GM19372 (cell line): ENCODE results near the gene POM121.
A peak's percentile ranks its signal among the peaks of the same experiment; 100 is the strongest.
"Not testable (repeated sequence)": the region's sequence is repeated elsewhere in the genome, so short reads cannot be mapped to it uniquely, and the experiment has no call there.

ENCODE experiments used
- ATAC-seq: cut with Tn5 transposase; IDR thresholded peaks from one replicate; pipeline ENCODE4 v1.9.1; 2021; ENCODE audit warnings: mild to moderate bottlenecking, low read depth, moderate library complexity; ENCODE audit not compliant: unreplicated experiment

POM121 gene

DNA sequence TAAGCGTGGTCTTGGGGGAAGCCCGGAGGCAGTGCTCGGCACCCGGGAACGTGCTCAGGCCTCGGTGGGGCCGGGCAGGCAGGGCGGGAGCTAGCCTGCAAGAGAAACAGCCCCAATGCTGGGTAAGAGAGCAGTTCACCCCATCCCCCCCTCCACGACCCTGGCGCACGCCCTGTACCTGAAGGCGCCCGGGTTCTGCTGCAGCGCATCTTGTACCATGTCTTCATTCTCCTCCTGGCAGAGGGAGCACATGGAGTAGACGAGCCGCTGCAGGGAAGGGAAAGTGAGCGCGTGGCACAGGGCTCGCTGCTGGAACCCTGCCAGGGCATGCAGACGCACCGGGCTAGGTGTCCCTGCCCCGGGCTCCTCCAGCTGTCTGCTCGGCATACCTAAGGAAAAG, 23.8 kb downstream of the POM121 start:
- not testable (repeated sequence) for ATAC-seq

- ATAC-seq = not testable (repeated sequence)
These were observed 24.4 kb downstream of the POM121 start for GRCh38 chr7:72949276-72949675.

- ATAC-seq = not testable (repeated sequence)
These were observed 24.8 kb downstream of the POM121 start for GRCh38 chr7:72949686-72950085.

DNA sequence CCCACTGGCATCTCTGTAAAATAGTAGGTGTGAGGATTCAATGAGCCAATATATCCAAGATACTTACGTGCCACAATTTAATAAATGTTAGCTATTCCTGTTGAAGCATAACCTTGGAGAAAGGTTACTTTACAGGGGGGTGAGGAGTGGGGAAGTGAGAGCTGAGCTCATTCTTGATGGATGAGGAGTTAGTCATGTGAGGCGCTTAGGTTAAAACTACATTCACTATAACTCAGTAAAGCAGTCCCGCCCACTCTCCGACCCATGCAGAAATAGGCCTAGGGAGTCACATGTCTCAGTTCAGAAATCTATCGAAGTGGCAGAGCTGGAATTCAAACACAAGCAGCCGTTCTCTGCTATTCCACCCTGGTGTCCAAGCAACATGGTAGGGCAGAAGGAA, 25.5 kb downstream of the POM121 start:
- not testable (repeated sequence) for ATAC-seq

DNA sequence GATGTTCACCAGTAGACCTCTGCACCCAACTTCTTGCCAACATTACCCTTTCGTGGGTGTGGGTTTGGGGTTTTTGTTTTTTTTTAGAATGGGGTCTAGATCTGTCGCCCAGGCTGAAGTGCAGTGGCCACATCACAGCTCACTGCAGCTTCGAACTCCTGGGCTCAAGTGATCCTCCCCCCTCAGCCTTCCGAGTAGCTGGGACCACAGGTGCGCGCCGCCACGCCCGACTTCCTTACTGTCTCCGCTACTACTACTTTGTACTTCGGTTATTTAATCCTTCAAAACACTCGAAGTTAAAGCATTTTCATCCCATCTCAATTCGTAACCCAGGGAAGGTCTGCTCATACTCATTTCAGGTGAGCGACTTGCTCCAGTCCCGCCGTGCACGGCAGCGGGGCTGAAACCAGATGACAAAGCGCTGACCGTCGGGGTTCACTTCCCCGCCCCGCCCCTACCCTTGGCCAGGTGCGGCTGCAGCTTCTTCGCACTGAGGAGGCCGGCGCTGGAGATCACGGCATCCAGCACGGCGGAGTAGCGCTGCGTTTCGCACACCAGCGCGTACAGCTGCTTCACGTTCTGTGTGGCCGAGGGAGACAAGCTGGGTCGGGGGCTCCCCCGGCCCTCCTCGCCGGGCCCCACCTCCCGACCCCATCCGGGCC, 29.1 kb downstream of the POM121 start:
- peak; percentile 47 for ATAC-seq

GRCh38 chr7:72954563-72955198, 29.8 kb downstream of the POM121 start:
- ATAC-seq = peak; percentile 95

- ATAC-seq = not testable (repeated sequence)
These were observed 35.1 kb downstream of the POM121 start for GRCh38 chr7:72960029-72960428.

- ATAC-seq = not testable (repeated sequence)
These were observed 35.9 kb downstream of the POM121 start for GRCh38 chr7:72960626-72961345.

DNA sequence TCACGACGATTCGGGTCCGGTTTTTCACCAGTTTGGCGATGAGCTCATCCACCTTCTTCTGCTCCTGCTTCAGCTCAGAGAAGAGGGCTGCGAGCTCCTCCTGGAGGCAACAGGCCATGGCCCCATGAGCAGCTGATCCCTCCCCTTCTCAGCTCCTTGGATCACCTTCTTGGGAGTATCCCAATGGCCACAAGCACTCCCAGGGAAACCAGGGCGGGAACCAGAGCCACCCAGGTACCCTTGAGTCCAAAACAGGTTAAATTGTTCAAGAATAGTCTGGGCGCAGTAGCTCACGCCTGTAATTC, 36.4 kb downstream of the POM121 start:
- not testable (repeated sequence) for ATAC-seq

GRCh38 chr7:72963056-72963455, 38.2 kb downstream of the POM121 start:
- ATAC-seq = not testable (repeated sequence)

GRCh38 chr7:72965186-72965975, 40.5 kb downstream of the POM121 start:
- ATAC-seq = not testable (repeated sequence)

DNA sequence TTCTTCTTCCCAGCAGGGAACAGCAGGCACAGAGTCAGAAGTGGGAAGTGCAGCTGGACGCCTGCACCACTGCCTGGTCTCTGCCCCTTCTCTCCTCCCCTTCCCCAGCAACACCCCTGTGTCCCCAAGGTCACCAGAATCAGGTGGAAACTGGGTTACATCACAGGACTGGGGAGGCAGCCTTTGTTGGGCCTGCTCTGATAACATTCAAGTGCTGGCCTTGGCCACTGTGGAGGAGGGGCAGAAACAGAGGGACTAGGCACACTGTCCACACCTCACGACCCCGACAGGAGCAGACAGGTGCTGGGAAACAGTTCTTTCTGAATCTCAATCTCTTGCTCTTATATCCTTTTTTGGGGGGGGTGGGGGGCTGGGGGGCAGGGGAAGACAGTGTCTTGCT, 42.0 kb downstream of the POM121 start:
- not testable (repeated sequence) for ATAC-seq

DNA sequence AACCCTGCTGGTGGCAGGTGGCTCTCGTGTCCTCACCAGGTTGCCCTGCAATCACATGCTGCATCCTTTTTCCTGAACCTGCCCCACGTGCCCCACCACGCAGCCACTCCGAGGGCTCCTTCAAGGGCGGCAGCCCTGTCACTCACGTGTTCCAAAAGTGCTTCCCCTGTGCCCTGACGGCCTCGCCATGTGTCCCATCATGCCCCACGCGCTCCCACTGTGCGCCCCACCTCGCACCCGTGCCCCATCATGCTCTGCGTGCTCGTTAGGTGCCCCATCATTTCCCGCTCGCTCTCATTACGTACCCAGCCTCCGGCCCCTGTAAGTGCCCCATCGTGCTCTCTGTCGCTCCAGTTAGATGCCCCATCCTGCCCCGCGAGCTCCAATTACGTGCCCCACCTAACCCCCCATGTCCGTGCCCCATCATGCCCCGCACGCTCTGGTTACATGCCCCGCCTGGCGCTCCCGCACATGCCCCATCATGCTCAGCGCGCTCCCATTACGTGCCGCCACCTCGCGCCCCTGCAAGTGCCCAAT, 44.2 kb downstream of the POM121 start, which contains the start of gene TRIM74:
Gene TRIM74 (minus strand): TSS at position 487 of the 537 bp plus-strand sequence. CDS start 3,309 bp downstream, outside the sequence.
- ATAC-seq = not testable (repeated sequence)

DNA sequence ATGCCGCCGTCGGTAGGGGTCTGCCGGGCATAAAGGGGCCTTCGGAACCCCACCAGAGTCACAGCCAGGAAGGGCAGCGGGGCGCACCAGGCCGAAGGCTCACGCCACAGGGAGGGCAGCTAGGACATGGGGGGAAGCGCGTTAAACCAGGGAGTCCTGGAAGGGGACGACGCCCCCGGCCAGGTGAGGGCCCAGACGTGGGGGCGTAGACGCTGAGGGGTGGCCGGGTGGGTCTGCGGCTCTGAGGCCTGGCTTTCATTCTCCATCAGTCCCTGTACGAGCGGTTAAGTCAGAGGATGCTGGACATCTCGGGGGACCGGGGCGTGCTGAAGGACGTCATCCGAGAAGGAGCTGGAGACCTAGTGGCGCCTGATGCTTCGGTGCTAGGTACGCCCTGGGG, 44.8 kb downstream of the POM121 start:
- ATAC-seq = not testable (repeated sequence)

- ATAC-seq = not testable (repeated sequence)
These were observed 46.6 kb downstream of the POM121 start for GRCh38 chr7:72971505-72971904.

GRCh38 chr7:72974781-72975180, 49.9 kb downstream of the POM121 start:
- not testable (repeated sequence) for ATAC-seq

- not testable (repeated sequence) for ATAC-seq
These were observed 50.9 kb downstream of the POM121 start for GRCh38 chr7:72975656-72976286.

DNA sequence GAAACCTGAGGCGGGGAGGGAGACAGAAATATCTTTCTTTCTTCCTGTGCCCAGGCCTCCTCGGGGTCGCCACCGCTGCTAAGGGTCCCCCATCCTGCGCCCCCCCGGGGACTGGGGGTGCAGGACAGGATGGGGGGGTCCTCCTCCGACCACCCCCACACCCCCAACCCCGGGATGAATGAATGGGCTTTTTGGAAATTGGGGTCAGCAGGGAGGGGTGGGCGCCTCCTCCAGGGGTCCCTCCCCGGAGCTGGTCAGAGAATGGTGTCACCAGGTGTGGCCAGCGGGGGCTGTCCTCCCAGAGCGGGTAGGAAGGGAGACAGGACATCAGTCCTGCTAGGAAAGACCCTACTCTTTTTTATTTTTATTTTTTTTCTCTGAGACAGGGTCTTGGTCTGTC, 51.5 kb downstream of the POM121 start:
- not testable (repeated sequence) for ATAC-seq

GRCh38 chr7:72980382-72980781, 55.5 kb downstream of the POM121 start:
- not testable (repeated sequence) for ATAC-seq

DNA sequence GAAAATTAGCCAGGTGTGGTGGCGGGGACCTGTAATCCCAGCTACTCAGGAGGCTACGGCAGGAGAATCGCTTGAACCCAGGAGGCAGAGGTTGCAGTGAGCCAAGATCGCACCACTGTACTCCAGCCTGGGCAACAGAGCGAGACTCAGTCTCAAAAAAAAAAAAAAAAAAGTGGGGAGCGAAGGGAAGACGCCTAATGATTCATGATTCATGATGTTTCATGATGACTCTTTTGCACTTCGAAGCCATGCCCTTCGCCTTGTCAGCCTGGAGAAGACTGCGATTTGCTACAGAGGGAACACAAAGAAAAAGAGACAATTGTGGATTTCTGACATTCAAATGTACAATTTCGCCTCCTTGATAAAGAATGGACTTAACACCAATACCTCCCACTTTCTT, 57.2 kb downstream of the POM121 start:
- not testable (repeated sequence) for ATAC-seq
